HUES64 (cell line): Measurements from ENCODE around the gene KRTAP19-3. TPM values are rescaled to one million over a fixed set of nuclear protein-coding genes. Genes with fewer than 3 reads are reported as not detected.
"Not testable (repeated sequence)": the region's sequence is repeated elsewhere in the genome, so short reads cannot be mapped to it uniquely, and the experiment has no call there.

Experiments
- H3K27ac ChIP-seq: 2 replicates; pipeline ENCODE4 v1.7.0; 2013; ENCODE audit warnings: low read depth, low read length, inconsistent platforms
- H3K27me3 ChIP-seq: 2 replicates; pipeline ENCODE4 v1.6.1; 2013; ENCODE audit warnings: mild to moderate bottlenecking, low read length; ENCODE audit not compliant: insufficient read depth
- H3K36me3 ChIP-seq: 2 replicates; pipeline ENCODE4 v1.6.1; 2013; ENCODE audit warnings: mild to moderate bottlenecking, low read length; ENCODE audit not compliant: insufficient read depth
- H3K4me1 ChIP-seq: 2 replicates; pipeline ENCODE4 v1.6.1; 2013; ENCODE audit warnings: mild to moderate bottlenecking, low read length, moderate library complexity; ENCODE audit not compliant: insufficient read depth
- H3K4me3 ChIP-seq: 2 replicates; pipeline ENCODE4 v1.5.1; 2013; ENCODE audit warnings: mild to moderate bottlenecking, low read length, moderate library complexity
- H3K9ac ChIP-seq: 2 replicates; pipeline ENCODE4 v1.6.1; 2013; ENCODE audit warnings: mild to moderate bottlenecking, low read depth, low read length
- H3K9me3 ChIP-seq: 2 replicates; pipeline ENCODE4 v1.6.1; 2013; ENCODE audit warnings: low read depth, low read length; ENCODE audit not compliant: insufficient read depth
- WGBS: fragments of 150-250, 120-280 bp; methylation state at CpG from one replicate; pipeline ENCODE4 v1.1.7; 2013; ENCODE audit warnings: missing lambda C conversion rate; 5-methylcytosine and 5-hydroxymethylcytosine counted together
- polyA plus RNA-seq, 2 experiments: library from polyadenylated mRNA; stranded (reverse); fragments of 50-300 nt; gene quantifications; one replicate each; pipeline ENCODE4 v1.2.3, GENCODE V29; 2013

Gene KRTAP19-3
- polyA plus RNA-seq (2013, experiment 1 of 2) = not detected
- polyA plus RNA-seq (2013, experiment 2 of 2) = not detected

DNA sequence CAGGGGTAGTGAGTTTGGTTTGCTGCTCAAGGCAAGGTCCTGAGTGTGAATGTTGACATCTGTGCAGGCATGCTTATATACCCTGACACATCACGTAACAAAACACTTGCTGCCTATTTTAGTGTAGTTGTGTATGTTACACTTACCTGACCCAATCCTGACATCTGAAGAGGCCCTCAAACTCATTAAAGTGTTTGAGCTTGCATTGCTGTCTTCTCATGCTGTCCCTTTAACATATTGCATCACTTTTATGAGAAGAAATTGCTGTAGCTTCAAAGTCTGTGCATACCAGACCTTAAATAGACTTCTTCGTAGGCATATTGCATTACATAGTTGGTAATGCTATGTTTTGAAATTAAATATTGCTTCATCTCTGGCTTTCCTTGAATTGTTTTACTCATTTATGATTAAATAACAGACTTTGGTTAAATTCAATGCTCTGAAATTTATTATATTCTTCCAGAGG lies at the start of gene KRTAP19-3:
KRTAP19-3 (minus strand) TSS at position 51 of the 466 bp plus-strand sequence. CDS start 56 bp downstream, outside the sequence.
- Histone ChIP-seq H3K9ac (no peak within 1 kb of the TSS), H3K36me3 (no peaks in the 10 kb centered on the region), H3K9me3 (peaks cover 5% of the 10 kb centered on the region; the same call in 1 of the 2 replicates), H3K27me3 (no peaks in the 10 kb centered on the region), H3K4me1 (no peaks in the 10 kb centered on the region), H3K27ac (no peak within 1 kb of the TSS), H3K4me3 (no peak within 1 kb of the TSS)
- WGBS = 100% methylated on average over 1 of the region's 2 CpGs

DNA sequence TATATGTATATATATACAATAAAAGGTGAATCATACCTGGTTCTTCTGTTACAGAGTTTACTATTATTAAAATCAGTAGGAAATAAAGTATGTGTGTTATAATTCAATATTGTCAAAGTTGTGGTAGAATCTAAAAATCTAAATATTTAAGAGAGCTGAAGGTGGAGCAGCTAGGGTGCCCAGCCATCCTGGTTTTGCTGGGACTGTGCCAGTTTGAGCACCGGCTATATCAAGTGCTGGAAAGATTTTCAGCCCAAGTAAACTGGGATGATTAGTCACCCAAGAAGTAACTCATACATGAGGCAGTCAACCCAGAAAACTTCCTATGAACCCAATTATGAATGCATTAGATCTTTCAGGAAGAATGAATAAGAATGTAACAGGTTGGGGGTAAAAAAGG lies 27.1 kb upstream of the KRTAP19-3 start:
- H3K27ac ChIP-seq = no peak overlapping the region
- H3K4me1 ChIP-seq = no peaks in the 10 kb centered on the region
- no peaks in the 10 kb centered on the region for H3K27me3 ChIP-seq
- no peaks in the 10 kb centered on the region for H3K36me3 ChIP-seq
- WGBS = 100% methylated on average over 1 of the region's 1 CpG
- no peak overlapping the region for H3K9ac ChIP-seq
- no peak overlapping the region for H3K4me3 ChIP-seq
- peaks cover 4% of the 10 kb centered on the region; the same call in 1 of the 2 replicates for H3K9me3 ChIP-seq

DNA sequence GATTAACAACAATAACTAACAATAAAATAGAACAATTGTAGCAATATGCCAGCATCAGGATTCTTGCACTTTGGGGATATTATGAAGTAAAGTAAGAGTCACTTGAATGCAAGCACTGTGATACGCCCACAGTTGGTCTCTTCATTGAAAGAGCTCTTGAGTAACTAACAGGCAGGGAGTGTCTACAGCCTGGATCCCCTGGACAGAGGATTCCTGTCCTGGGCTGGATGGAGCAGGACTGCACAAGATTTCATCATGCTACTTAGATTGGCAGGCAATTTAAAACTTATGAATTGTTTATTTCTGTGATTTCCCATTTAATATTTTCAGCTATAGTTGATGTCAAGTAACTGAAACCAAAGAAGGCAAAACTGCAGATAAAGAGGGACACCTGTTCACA lies 23.9 kb upstream of the KRTAP19-3 start:
- Histone ChIP-seq H3K27ac (no peak overlapping the region), H3K4me1 (no peaks in the 10 kb centered on the region), H3K36me3 (no peaks in the 10 kb centered on the region), H3K9ac (no peak overlapping the region), H3K4me3 (no peak overlapping the region), H3K9me3 (no peaks in the 10 kb centered on the region), H3K27me3 (no peaks in the 10 kb centered on the region)
- 87% methylated on average over 1 of the region's 1 CpG for WGBS

DNA sequence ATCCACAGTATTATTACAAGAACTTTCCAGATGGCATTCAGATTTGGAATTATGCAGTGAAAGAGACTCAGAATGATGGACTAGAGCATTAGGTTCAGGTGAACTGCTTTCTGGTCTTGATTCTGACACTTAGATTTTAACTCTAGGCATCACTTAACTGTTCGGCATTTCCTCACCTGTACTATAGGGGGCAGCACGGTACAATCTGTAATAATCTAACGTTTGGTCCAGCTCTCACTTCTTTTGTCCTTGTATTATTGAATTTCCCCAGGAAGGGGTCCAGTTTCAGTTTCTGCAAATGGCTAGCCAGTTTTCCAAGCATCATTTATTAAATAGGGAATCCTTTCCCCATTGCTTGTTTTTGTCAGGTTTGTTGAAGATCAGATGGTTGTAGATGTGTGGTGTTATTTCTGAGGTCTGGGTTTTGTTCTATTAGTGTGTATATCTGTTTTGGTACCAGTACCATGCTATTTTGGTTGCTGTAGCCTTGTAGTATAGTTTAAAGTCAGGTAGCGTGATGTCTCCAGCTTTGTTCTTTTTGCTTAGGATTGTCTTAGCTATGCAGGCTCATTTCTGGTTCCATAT lies 13.9 kb upstream of the KRTAP19-3 start:
- H3K36me3 ChIP-seq, H3K27ac ChIP-seq, H3K9me3 ChIP-seq, H3K9ac ChIP-seq, H3K4me3 ChIP-seq, H3K27me3 ChIP-seq, H3K4me1 ChIP-seq: not testable (repeated sequence)
- 29% methylated on average over 4 of the region's 4 CpGs for WGBS

DNA sequence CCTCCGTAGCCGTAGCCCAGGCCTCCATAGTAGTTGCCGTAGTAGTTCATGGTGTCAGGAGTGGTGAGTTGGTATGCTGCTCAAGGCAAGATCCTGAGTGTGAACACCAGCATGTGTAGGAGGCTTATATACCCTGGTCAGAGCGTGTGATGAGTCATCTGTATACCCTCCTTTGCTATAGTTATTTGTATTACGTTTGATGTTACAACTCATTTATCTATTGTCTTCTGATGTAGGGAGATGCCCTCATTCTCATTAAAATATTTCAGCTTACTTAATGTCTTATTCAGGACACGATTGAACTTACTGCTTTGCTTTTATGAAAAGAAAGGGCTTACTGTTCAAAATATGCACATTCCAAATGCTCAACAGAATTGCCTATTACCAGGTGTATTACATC lies 10.2 kb upstream of the KRTAP19-3 start, which contains the start of gene KRTAP19-5:
KRTAP19-5 (minus strand) TSS at position 101 of the 400 bp plus-strand sequence; CDS start at position 50, 51 bp downstream.
- WGBS = 88% methylated on average over 5 of the region's 6 CpGs

GRCh38 chr21:30497065-30497464 lies 5.3 kb upstream of the KRTAP19-3 start, which contains the start of gene KRTAP19-4:
KRTAP19-4 (minus strand) TSS chr21:30497165; CDS start chr21:30497110, 55 bp downstream.
- Histone ChIP-seq H3K36me3 (no peaks in the 10 kb centered on the region), H3K4me3 (no peak within 1 kb of the TSS), H3K9me3 (no peaks in the 10 kb centered on the region), H3K9ac (no peak within 1 kb of the TSS), H3K4me1 (no peaks in the 10 kb centered on the region), H3K27ac (no peak within 1 kb of the TSS), H3K27me3 (no peaks in the 10 kb centered on the region)
- 79% methylated on average over 2 of the region's 4 CpGs for WGBS

More for the DNA sequence above, 10.2 kb upstream of the KRTAP19-3 start, which contains the start of gene KRTAP19-5:
- H3K9ac ChIP-seq = no peak within 1 kb of the TSS
- no peak within 1 kb of the TSS for H3K27ac ChIP-seq
- no peaks in the 10 kb centered on the region for H3K27me3 ChIP-seq
- no peaks in the 10 kb centered on the region for H3K4me1 ChIP-seq
- no peak within 1 kb of the TSS for H3K4me3 ChIP-seq
- no peaks in the 10 kb centered on the region for H3K36me3 ChIP-seq
- H3K9me3 ChIP-seq = no peaks in the 10 kb centered on the region

GRCh38 chr21:30487336-30487735 lies 4.5 kb downstream of the KRTAP19-3 start, which contains the start of gene KRTAP19-2:
KRTAP19-2 (minus strand) TSS chr21:30487436; CDS start chr21:30487348, 88 bp downstream.
- 91% methylated on average over 2 of the region's 2 CpGs for WGBS
- Histone ChIP-seq H3K4me1 (no peaks in the 10 kb centered on the region), H3K9me3 (peaks cover 24% of the 10 kb centered on the region)

DNA sequence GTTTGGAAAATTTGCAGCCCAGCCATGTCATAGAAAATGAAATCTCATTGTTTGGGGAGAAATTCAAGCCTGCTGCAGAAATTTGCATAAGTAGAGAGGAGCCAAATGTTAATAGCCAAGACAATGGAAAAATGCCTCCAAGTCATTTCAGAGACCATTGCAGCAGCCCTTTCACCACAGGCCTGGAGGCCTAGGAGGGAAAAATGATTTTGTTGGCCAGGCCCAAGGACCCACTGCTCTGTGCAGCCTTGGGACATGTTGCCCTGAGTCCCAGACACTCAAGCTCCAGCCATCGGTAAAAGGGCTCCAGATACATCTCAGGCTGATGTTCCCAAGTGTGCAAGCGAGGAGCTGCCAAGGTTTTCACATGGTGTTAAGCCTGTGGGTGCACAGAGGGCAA lies 5.6 kb downstream of the KRTAP19-3 start:
- WGBS = 79% methylated on average over 2 of the region's 2 CpGs

More at GRCh38 chr21:30487336-30487735, 4.5 kb downstream of the KRTAP19-3 start, which contains the start of gene KRTAP19-2:
- no peaks in the 10 kb centered on the region for H3K27me3 ChIP-seq
- no peak within 1 kb of the TSS for H3K9ac ChIP-seq
- H3K27ac ChIP-seq = no peak within 1 kb of the TSS
- no peak within 1 kb of the TSS for H3K4me3 ChIP-seq
- H3K36me3 ChIP-seq = no peaks in the 10 kb centered on the region

GRCh38 chr21:30482130-30482529 lies 9.7 kb downstream of the KRTAP19-3 start:
- Histone ChIP-seq H3K4me3 (no peak overlapping the region), H3K36me3 (no peaks in the 10 kb centered on the region)
- WGBS = 94% methylated on average over 2 of the region's 2 CpGs

More for the DNA sequence above, 5.6 kb downstream of the KRTAP19-3 start:
- no peaks in the 10 kb centered on the region for H3K27me3 ChIP-seq
- H3K9me3 ChIP-seq = peaks cover 24% of the 10 kb centered on the region
- no peaks in the 10 kb centered on the region for H3K4me1 ChIP-seq
- no peak overlapping the region for H3K27ac ChIP-seq
- no peak overlapping the region for H3K9ac ChIP-seq
- no peak overlapping the region for H3K4me3 ChIP-seq
- H3K36me3 ChIP-seq = no peaks in the 10 kb centered on the region

DNA sequence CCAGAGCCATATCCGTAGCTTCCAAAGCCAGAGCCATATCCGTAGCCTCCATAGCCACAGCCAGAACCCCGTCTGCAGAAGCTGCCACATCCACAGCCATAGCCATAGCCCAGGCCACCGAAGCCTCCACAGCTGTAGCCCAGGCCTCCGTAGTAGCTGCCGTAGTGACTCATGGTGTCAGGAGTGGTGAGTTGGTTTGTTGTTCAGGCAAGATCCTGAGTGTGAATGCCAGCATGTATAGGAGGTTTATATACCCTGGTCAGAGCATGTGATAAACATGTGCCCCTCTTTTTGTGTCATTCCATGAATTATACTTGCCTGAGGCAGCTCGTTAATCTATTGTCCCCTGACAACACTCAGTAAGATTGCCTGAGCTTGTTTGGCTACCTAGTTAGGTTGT lies 11.7 kb downstream of the KRTAP19-3 start, which contains the start of gene KRTAP19-1:
KRTAP19-1 (minus strand) TSS at position 223 of the 400 bp plus-strand sequence; CDS start at position 173, 50 bp downstream.
- Histone ChIP-seq H3K4me3 (no peak within 1 kb of the TSS), H3K9ac (no peak within 1 kb of the TSS), H3K27ac (no peak within 1 kb of the TSS), H3K27me3 (no peaks in the 10 kb centered on the region), H3K36me3 (no peaks in the 10 kb centered on the region), H3K4me1 (no peaks in the 10 kb centered on the region), H3K9me3 (0 out of 2 replicates have a peak, but pooled peaks cover 4% of the 10 kb centered on the region)
- WGBS = 96% methylated on average over 7 of the region's 7 CpGs

More at GRCh38 chr21:30482130-30482529, 9.7 kb downstream of the KRTAP19-3 start:
- peaks cover 20% of the 10 kb centered on the region for H3K9me3 ChIP-seq
- no peaks in the 10 kb centered on the region for H3K27me3 ChIP-seq
- no peaks in the 10 kb centered on the region for H3K4me1 ChIP-seq
- no peak overlapping the region for H3K9ac ChIP-seq
- H3K27ac ChIP-seq = no peak overlapping the region

- no peak overlapping the region for H3K9ac ChIP-seq
- H3K9me3 ChIP-seq = no peaks in the 10 kb centered on the region
- WGBS = 96% methylated on average over 3 of the region's 4 CpGs
- no peak overlapping the region for H3K4me3 ChIP-seq
- no peak overlapping the region for H3K27ac ChIP-seq
- no peaks in the 10 kb centered on the region for H3K4me1 ChIP-seq
- H3K27me3 ChIP-seq = no peaks in the 10 kb centered on the region
- H3K36me3 ChIP-seq = no peaks in the 10 kb centered on the region
Measured at GRCh38 chr21:30479259-30479658, 12.6 kb downstream of the KRTAP19-3 start.
